ENCODE measurements around the gene TRAPPC10. TPM values are rescaled to one million over a fixed set of nuclear protein-coding genes. Genes with fewer than 3 reads are reported as not detected.
"Not testable (repeated sequence)": the region's sequence is repeated elsewhere in the genome, so short reads cannot be mapped to it uniquely, and the experiment has no call there.

Gene TRAPPC10
- total and polyA plus RNA-seq, 9 of the 15 experiments (the other 6 are each of a cell fraction or from before 2014, with no cell fraction given) = 1.1 to 33.8 (median 24.3) TPM

DNA sequence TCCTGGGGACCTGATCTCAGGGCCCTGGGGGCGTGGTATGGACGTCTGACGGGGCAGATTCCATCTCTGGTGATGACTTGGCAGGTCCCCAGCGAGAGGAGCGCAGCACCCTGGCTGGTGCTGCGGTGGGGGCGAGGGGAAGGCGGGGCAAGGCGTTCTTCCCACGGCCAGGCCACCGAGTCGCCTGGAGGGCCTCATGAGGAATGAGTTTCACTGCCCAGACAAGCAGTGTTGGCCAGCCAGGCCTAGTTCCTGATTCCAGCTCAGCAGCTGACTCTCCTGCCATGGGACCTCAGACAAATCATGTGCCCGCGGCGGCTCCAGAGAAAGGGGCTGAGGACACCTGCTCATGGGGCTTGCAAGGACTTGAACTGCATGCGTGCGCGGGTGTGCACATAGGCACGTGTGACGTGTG, 142.7 kb downstream of the TRAPPC10 start:
- DNase-seq (ENCODE audit: extremely low read depth in 1 of 4, low spot score in 3 of 4); H4K20me1 ChIP-seq (replicated peaks; ENCODE audit: control insufficient read depth, insufficient read depth, low read length); H3K36me3 ChIP-seq (ENCODE audit: control insufficient read depth, insufficient read depth, low read length); H3K27ac ChIP-seq (ENCODE audit: extremely low read depth, low read depth, low read length); H3K4me1 ChIP-seq (replicated peaks in 1 of 2; ENCODE audit: control insufficient read depth in 2 of 2, insufficient read depth in 2 of 2, low read length in 2 of 2); H3K27me3 ChIP-seq (ENCODE audit: control insufficient read depth in 2 of 2, insufficient read depth in 2 of 2, low read length in 2 of 2); H3K9ac ChIP-seq (ENCODE audit: insufficient read depth in 1 of 2, low read depth in 2 of 2, low read length in 2 of 2); POLR2A ChIA-PET; H3K9me3 ChIP-seq (replicated peaks; ENCODE audit: control insufficient read depth, insufficient read depth, low read depth, low read length); H3K4me2 ChIP-seq (ENCODE audit: insufficient read depth, low read length); intact Hi-C loops (cut with micrococcal nuclease); H3K79me2 ChIP-seq (ENCODE audit: control insufficient read depth, insufficient read depth, low read length); BruUV-seq (replicated peaks); H3K9me1 ChIP-seq (ENCODE audit: control insufficient read depth, insufficient read depth, low read length); H3K4me3 ChIP-seq; CTCF ChIA-PET (ENCODE audit: low intra/inter-chr PET ratio); H2AFZ ChIP-seq (ENCODE audit: low read depth, low read length): not testable (repeated sequence)
- WGBS (ENCODE audit: insufficient coverage, low coverage, missing lambda C conversion rate) = no CpG with 5 or more reads among the region's 20 CpGs
- ATAC-seq = peak; percentile 87
- FAIRE-seq = peak; percentile 64
- in situ Hi-C loops (cut with MboI) = loop anchor here (25.0 kb wide), 1 partner anchor 132 kb away; the partner anchor contains the start of gene AIRE

DNA sequence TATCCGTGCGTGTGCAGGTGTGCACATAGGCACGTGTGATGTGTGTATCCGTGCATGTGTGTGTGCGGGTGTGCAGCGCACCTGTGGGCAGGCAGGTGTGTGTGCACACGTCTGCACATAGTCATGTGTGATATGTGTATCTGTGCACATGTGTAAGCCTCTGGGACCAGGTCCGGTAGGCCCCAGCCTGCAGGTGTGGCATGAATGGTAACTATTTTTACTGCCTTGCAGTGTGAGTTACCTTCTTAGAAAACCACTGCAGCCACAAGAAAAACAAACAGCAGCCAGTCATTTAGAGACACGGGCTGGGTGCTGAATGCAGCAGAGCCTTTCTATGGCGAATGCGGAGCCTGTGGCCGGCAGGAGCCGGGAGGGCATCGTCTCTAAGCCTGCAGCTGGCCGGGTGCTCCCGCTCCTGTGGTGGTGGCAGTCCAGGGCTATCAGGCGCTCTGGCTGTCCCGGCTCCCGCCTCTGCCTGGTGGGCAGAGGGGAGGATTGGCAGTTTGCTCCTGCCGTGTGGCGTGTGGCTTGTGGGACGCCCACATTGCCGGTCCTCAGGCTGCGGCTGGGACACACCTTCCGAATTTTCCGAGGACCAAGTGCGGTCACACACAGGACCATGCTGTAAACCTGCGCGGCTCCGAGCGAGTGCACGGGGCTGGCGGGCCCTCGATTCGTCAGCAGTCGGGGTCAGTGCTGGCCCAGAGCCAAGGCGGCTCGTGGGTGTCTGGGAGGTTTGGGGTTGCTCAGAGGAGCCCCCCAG, 143.3 kb downstream of the TRAPPC10 start:
- DNase-seq (ENCODE audit: extremely low read depth in 1 of 4, low spot score in 3 of 4); POLR2A ChIA-PET; H3K27ac ChIP-seq (ENCODE audit: extremely low read depth, low read depth, low read length); H3K4me1 ChIP-seq (replicated peaks in 1 of 2; ENCODE audit: control insufficient read depth in 2 of 2, insufficient read depth in 2 of 2, low read length in 2 of 2); BruUV-seq (replicated peaks); H3K9me1 ChIP-seq (ENCODE audit: control insufficient read depth, insufficient read depth, low read length); H4K20me1 ChIP-seq (replicated peaks; ENCODE audit: control insufficient read depth, insufficient read depth, low read length); H3K36me3 ChIP-seq (ENCODE audit: control insufficient read depth, insufficient read depth, low read length); H3K79me2 ChIP-seq (ENCODE audit: control insufficient read depth, insufficient read depth, low read length); H3K9ac ChIP-seq (ENCODE audit: insufficient read depth in 1 of 2, low read depth in 2 of 2, low read length in 2 of 2); H3K4me3 ChIP-seq; H3K27me3 ChIP-seq (ENCODE audit: control insufficient read depth in 2 of 2, insufficient read depth in 2 of 2, low read length in 2 of 2); H2AFZ ChIP-seq (ENCODE audit: low read depth, low read length); CTCF ChIA-PET (ENCODE audit: low intra/inter-chr PET ratio); H3K9me3 ChIP-seq (replicated peaks; ENCODE audit: control insufficient read depth, insufficient read depth, low read depth, low read length); FAIRE-seq; intact Hi-C loops (cut with micrococcal nuclease); ATAC-seq; H3K4me2 ChIP-seq (ENCODE audit: insufficient read depth, low read length): not testable (repeated sequence)
- in situ Hi-C loops (cut with MboI) = loop anchor here (25.0 kb wide), 1 partner anchor 132 kb away; the partner anchor contains the start of gene AIRE
- WGBS (ENCODE audit: insufficient coverage, low coverage, missing lambda C conversion rate) = 100% methylated on average over 3 of the region's 38 CpGs

DNA sequence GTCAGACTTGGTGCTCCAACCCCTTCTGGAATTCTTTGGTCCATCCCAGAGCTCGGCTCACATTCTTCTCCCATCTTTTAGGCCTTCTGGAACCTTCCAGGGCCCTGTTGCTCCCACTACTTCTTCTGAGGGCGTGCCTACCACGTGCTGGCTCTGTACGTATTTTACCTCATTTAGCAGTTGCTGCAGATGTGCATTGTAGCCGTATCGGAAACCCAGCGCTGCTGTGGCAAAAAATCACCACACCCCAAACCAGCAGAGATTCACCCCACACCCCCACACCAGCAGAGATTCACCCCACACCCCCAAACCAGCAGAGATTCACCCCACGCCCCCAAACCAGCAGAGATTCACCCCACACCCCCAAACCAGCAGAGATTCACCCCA, 143.9 kb downstream of the TRAPPC10 start:
- H3K27ac ChIP-seq (ENCODE audit: extremely low read depth, low read depth, low read length); H2AFZ ChIP-seq (ENCODE audit: low read depth, low read length); H3K4me2 ChIP-seq (ENCODE audit: insufficient read depth, low read length); intact Hi-C loops (cut with micrococcal nuclease); H4K20me1 ChIP-seq (replicated peaks; ENCODE audit: control insufficient read depth, insufficient read depth, low read length); H3K4me3 ChIP-seq; ATAC-seq; H3K9ac ChIP-seq (ENCODE audit: insufficient read depth in 1 of 2, low read depth in 2 of 2, low read length in 2 of 2); DNase-seq (ENCODE audit: extremely low read depth in 1 of 4, low spot score in 3 of 4); H3K4me1 ChIP-seq (replicated peaks in 1 of 2; ENCODE audit: control insufficient read depth in 2 of 2, insufficient read depth in 2 of 2, low read length in 2 of 2); H3K36me3 ChIP-seq (ENCODE audit: control insufficient read depth, insufficient read depth, low read length); H3K9me1 ChIP-seq (ENCODE audit: control insufficient read depth, insufficient read depth, low read length); CTCF ChIA-PET (ENCODE audit: low intra/inter-chr PET ratio); H3K27me3 ChIP-seq (ENCODE audit: control insufficient read depth in 2 of 2, insufficient read depth in 2 of 2, low read length in 2 of 2); FAIRE-seq; H3K79me2 ChIP-seq (ENCODE audit: control insufficient read depth, insufficient read depth, low read length); BruUV-seq (replicated peaks); H3K9me3 ChIP-seq (replicated peaks; ENCODE audit: control insufficient read depth, insufficient read depth, low read depth, low read length); POLR2A ChIA-PET: not testable (repeated sequence)
- WGBS (ENCODE audit: insufficient coverage, low coverage, missing lambda C conversion rate) = no CpG with 5 or more reads among the region's 8 CpGs
- in situ Hi-C loops (cut with MboI) = loop anchor here (25.0 kb wide), 1 partner anchor 131 kb away; the partner anchor contains the start of gene AIRE

All from K562 (cell line).